ENCODE measurements around the gene FMO3. TPM values are rescaled to one million over a fixed set of nuclear protein-coding genes. Genes with fewer than 3 reads are reported as not detected.
A peak's percentile ranks its signal among the peaks of the same experiment; 100 is the strongest.

Gene FMO3
- total RNA-seq, 1 donor from 2014 or later, result 0.98 TPM

GRCh38 chr1:171155484-171155883 lies 64.8 kb downstream of the FMO3 start:
- Histone ChIP-seq H3K27me3 (no peaks in the 10 kb centered on the region), H3K27ac (no peak overlapping the region), H3K9me3 (no peaks in the 10 kb centered on the region), H3K36me3 (no peaks in the 10 kb centered on the region), H3K4me1 (peaks cover 19% of the 10 kb centered on the region), H3K4me3 (no peak overlapping the region)
- intact Hi-C loops (cut with DNase I), result no loop called here
- no peak for DNase-seq (ENCODE audit: extremely low spot score in 2 of 2)
- TF ChIP-seq CTCF (IDR thresholded peaks at IDR 0.05) (no peak), POLR2AphosphoS5 (IDR thresholded peaks at IDR 0.05; ENCODE audit: insufficient read depth in 1 of 2, low read depth in 1 of 2) (no peak), POLR2A (IDR thresholded peaks at IDR 0.05) (no peak)

- H3K9me3 ChIP-seq, result no peaks in the 10 kb centered on the region
- no peak overlapping the region for H3K4me3 ChIP-seq
- peaks cover 27% of the 10 kb centered on the region for H3K4me1 ChIP-seq
- intact Hi-C loops (cut with DNase I), result no loop called here
- TF ChIP-seq CTCF (IDR thresholded peaks at IDR 0.05), result no peak
- TF ChIP-seq POLR2A (IDR thresholded peaks at IDR 0.05), result no peak
- TF ChIP-seq POLR2AphosphoS5 (IDR thresholded peaks at IDR 0.05; ENCODE audit: insufficient read depth in 1 of 2, low read depth in 1 of 2), result no peak
- no peak for DNase-seq (ENCODE audit: extremely low spot score in 2 of 2)
- no peak overlapping the region for H3K27ac ChIP-seq
- H3K27me3 ChIP-seq, result no peaks in the 10 kb centered on the region
- no peaks in the 10 kb centered on the region for H3K36me3 ChIP-seq
Observed at GRCh38 chr1:171158096-171158495, 67.4 kb downstream of the FMO3 start.

GRCh38 chr1:171158551-171158950 lies 67.8 kb downstream of the FMO3 start:
- H3K9me3 ChIP-seq, result no peaks in the 10 kb centered on the region
- intact Hi-C loops (cut with DNase I), result no loop called here
- TF ChIP-seq POLR2AphosphoS5 (IDR thresholded peaks at IDR 0.05; ENCODE audit: insufficient read depth in 1 of 2, low read depth in 1 of 2) (no peak), CTCF (IDR thresholded peaks at IDR 0.05) (no peak), POLR2A (IDR thresholded peaks at IDR 0.05) (no peak)

GRCh38 chr1:171159148-171159547 lies 68.4 kb downstream of the FMO3 start:
- TF ChIP-seq POLR2AphosphoS5 (IDR thresholded peaks at IDR 0.05; ENCODE audit: insufficient read depth in 1 of 2, low read depth in 1 of 2) (no peak), CTCF (IDR thresholded peaks at IDR 0.05) (no peak), POLR2A (IDR thresholded peaks at IDR 0.05) (no peak)

More at GRCh38 chr1:171158551-171158950, 67.8 kb downstream of the FMO3 start:
- no peak for DNase-seq (ENCODE audit: extremely low spot score in 2 of 2)
- Histone ChIP-seq H3K4me1 (peaks cover 27% of the 10 kb centered on the region), H3K27me3 (no peaks in the 10 kb centered on the region), H3K27ac (no peak overlapping the region), H3K36me3 (no peaks in the 10 kb centered on the region), H3K4me3 (no peak overlapping the region)

GRCh38 chr1:171160211-171160610 lies 69.5 kb downstream of the FMO3 start:
- no peaks in the 10 kb centered on the region for H3K27me3 ChIP-seq
- no peak for DNase-seq (ENCODE audit: extremely low spot score in 2 of 2)
- no peaks in the 10 kb centered on the region for H3K36me3 ChIP-seq
- H3K9me3 ChIP-seq, result no peaks in the 10 kb centered on the region
- peaks cover 27% of the 10 kb centered on the region for H3K4me1 ChIP-seq
- H3K4me3 ChIP-seq, result no peak overlapping the region
- intact Hi-C loops (cut with DNase I), result no loop called here
- TF ChIP-seq POLR2AphosphoS5 (IDR thresholded peaks at IDR 0.05; ENCODE audit: insufficient read depth in 1 of 2, low read depth in 1 of 2), result no peak
- no peak for TF ChIP-seq CTCF (IDR thresholded peaks at IDR 0.05)
- TF ChIP-seq POLR2A (IDR thresholded peaks at IDR 0.05), result no peak
- peak overlapping the region; percentile 30 for H3K27ac ChIP-seq

More at GRCh38 chr1:171159148-171159547, 68.4 kb downstream of the FMO3 start:
- Histone ChIP-seq H3K9me3 (no peaks in the 10 kb centered on the region), H3K27me3 (no peaks in the 10 kb centered on the region), H3K36me3 (no peaks in the 10 kb centered on the region), H3K4me3 (no peak overlapping the region), H3K4me1 (peaks cover 27% of the 10 kb centered on the region), H3K27ac (no peak overlapping the region)
- no peak for DNase-seq (ENCODE audit: extremely low spot score in 2 of 2)
- intact Hi-C loops (cut with DNase I), result no loop called here

Data from vagina (tissue), 2 donors.